Measurements from ENCODE around the gene SIRT3.

SIRT3 gene

DNA sequence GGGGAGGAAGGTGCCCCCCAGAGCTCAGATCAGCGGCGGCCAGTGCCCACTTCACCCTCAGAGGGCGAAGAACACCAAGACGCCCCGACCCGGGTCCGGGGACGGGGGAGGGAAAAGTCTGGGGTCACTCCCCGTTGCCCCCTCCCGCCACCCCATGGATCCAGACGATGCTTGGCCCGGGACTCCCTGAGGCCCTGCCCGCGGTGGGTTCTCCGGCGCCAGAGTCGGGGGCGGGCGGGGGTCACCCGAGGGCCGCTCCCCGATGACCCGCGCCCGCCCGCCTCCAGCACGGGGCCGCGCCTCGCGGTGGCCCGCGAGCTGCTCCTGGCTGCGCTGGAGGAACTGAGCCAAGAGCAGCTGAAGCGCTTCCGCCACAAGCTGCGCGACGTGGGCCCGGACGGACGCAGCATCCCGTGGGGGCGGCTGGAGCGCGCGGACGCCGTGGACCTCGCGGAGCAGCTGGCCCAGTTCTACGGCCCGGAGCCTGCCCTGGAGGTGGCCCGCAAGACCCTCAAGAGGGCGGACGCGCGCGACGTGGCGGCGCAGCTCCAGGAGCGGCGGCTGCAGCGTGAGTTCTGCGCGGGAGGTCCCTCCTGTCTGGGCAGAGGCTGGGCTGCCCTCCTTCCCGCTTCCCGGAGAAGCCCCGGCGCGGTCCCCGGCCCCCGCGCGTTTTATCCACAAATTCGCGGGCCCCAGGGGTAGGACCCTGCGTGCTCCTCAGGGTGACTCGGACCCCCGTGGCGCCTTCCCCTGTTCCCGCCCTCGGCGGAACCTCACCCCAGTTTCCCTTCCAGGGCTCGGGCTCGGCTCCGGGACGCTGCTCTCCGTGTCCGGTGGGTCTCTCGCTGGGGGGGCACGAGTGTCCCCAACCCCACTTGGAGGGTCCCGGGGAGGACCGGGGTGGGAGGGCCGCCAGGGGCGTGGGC is 43.2 kb upstream of the SIRT3 start:
- H3K9me3 Mint-ChIP-seq = peaks cover 29% of the 10 kb centered on the region
- no peak overlapping the region for H3K27ac Mint-ChIP-seq
- peaks cover 39% of the 10 kb centered on the region for H3K4me1 Mint-ChIP-seq
- TF ChIP-seq, protein P1, sequence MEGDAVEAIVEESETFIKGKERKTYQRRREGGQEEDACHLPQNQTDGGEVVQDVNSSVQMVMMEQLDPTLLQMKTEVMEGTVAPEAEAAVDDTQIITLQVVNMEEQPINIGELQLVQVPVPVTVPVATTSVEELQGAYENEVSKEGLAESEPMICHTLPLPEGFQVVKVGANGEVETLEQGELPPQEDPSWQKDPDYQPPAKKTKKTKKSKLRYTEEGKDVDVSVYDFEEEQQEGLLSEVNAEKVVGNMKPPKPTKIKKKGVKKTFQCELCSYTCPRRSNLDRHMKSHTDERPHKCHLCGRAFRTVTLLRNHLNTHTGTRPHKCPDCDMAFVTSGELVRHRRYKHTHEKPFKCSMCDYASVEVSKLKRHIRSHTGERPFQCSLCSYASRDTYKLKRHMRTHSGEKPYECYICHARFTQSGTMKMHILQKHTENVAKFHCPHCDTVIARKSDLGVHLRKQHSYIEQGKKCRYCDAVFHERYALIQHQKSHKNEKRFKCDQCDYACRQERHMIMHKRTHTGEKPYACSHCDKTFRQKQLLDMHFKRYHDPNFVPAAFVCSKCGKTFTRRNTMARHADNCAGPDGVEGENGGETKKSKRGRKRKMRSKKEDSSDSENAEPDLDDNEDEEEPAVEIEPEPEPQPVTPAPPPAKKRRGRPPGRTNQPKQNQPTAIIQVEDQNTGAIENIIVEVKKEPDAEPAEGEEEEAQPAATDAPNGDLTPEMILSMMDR (IDR thresholded peaks at IDR 0.05) = no peak
- peaks cover 3% of the 10 kb centered on the region for H3K36me3 Mint-ChIP-seq (ENCODE audit: low read depth)
- no peak overlapping the region for H3K4me3 Mint-ChIP-seq
- peaks cover 2% of the 10 kb centered on the region for H3K27me3 Mint-ChIP-seq (ENCODE audit: low read depth, poor library complexity)
- DNase-seq = no peak

DNA sequence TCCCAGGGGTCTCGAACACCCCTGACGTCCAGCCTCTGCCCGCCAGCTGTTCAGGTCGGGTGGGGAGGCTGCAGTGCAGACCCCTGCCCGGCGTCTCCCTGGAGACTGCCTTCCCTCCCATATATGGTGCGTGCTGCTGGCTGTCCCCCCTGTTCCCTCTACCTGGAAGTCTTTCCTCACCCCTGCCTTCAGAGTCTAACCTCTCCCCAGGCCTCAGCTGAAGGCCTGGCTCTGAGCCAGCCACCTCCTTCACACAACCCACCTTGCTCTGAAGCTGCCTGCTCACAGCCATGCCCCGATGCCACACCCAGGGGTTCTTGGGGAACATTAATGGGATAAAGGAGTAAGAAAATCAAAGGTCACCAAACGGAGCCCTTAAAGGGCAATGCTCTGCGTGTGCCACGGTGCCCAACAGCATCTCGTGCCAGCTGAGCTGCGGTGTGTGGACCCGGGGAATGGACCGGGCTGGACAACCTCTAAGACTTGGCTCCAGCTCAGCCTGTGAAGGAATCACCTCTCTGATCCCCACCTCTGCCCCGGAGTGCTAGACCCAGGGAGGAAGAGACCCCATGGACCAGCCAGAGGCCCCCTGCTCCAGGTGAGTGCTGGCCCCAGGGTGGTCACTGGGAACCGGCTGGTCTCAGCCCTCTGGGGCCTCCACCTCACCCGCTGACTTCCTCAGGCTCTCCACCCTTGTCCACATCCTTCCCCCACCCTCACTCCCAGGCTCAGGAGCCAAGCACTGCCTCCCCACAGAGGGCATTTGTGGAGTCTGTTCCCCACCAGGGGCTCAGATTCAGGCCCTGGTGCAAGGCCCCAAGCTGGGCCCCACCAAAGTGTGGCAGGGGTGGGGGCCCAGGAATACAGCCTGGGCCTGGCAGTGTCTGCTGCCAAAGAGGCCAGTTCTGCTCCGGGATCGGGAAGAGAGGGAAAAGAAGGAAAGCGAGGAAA is 42.1 kb upstream of the SIRT3 start, which contains the start of gene NLRP6:
Gene NLRP6 (plus strand): TSS at position 407 of the 951 bp plus-strand sequence. CDS start 163 bp downstream, at position 570.
- peaks cover 29% of the 10 kb centered on the region for H3K9me3 Mint-ChIP-seq
- H3K4me1 Mint-ChIP-seq = peaks cover 30% of the 10 kb centered on the region
- no peak for DNase-seq
- H3K27ac Mint-ChIP-seq = no peak within 1 kb of the TSS
- peaks cover 3% of the 10 kb centered on the region for H3K36me3 Mint-ChIP-seq (ENCODE audit: low read depth)
- peaks cover 2% of the 10 kb centered on the region for H3K27me3 Mint-ChIP-seq (ENCODE audit: low read depth, poor library complexity)
- TF ChIP-seq, protein P1 (IDR thresholded peaks at IDR 0.05) = no peak
- no peak within 1 kb of the TSS for H3K4me3 Mint-ChIP-seq

DNA sequence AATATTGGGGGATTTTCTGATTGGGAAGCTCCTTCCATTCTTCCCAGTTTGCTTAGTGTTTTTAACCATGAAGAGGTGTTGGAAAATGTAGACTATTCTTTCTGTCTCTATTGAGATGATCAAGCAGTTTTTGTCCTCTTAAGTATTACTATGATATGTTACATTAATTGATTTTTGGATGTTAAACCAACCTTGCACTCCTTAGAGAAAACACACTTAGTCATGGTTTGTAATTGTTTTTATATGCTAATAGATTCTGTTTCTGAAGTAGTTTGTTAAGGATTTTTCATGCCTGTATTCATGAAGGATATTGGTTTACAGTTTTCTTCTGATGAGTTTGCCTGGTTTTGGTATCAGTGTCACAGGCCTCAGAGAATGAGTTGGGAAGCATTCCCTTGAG is 40.1 kb upstream of the SIRT3 start:
- Mint-ChIP-seq H3K9me3 (peaks cover 29% of the 10 kb centered on the region), H3K27ac (no peak overlapping the region), H3K4me1 (peaks cover 21% of the 10 kb centered on the region), H3K4me3 (no peak overlapping the region), H3K36me3 (ENCODE audit: low read depth) (peaks cover 3% of the 10 kb centered on the region), H3K27me3 (ENCODE audit: low read depth, poor library complexity) (peaks cover 12% of the 10 kb centered on the region)
- DNase-seq = no peak
- TF ChIP-seq, protein P1 (IDR thresholded peaks at IDR 0.05) = no peak

DNA sequence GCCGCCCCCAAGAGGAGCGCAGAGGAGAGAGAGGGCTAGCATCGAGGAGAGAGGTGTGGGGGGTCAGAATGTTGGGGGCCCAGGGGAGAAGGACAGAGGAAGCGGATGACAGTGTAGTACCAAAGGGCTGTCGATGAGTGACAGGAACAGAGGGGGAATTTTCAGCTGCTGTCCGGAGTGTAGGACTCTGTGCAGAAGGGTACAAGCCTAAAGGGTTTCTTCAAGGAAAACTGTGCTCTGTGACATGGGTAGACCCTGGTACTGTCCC is 36.7 kb upstream of the SIRT3 start:
- TF ChIP-seq, protein P1 (IDR thresholded peaks at IDR 0.05) = no peak
- peaks cover 34% of the 10 kb centered on the region for H3K9me3 Mint-ChIP-seq
- peaks cover 27% of the 10 kb centered on the region for H3K27me3 Mint-ChIP-seq (ENCODE audit: low read depth, poor library complexity)
- peaks cover 36% of the 10 kb centered on the region for H3K4me1 Mint-ChIP-seq
- H3K27ac Mint-ChIP-seq = no peak overlapping the region
- no peak for DNase-seq
- peaks cover 3% of the 10 kb centered on the region for H3K36me3 Mint-ChIP-seq (ENCODE audit: low read depth)
- H3K4me3 Mint-ChIP-seq = no peak overlapping the region

DNA sequence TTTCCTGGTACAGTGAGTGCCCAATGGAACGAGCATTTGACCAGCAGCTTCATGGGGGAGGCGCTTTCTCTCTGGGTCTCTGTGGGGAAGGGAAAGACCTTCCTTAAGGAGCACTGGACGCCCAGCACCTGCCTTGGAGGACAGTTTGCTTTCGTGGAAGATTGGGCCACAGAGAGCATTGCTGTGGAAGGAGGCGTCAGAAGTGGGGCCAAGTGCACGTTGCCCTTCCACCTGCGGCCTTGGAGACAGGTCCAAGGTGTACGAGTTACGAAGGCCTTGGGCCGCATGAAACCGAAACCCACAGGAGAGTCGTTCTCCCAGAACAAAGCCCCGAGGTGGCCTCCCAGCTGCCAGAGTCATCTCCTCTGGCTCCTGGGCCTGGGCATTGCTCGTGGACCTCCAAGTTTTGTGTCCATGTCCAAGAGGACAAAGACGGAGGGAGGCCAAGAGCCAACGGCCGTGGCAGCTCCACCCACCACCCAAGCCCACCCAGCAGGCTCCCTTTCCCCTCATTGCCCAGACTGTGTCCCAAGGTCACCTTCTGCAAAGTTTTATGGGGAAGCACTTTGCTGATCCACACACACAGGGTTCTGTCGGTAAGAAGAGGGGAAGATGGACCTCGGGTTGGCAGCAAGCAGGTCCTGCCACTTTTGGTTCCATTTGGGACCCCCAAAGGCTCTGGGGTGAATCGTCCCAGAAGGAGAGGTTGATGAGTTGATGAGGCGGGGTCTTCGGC is 36.2 kb upstream of the SIRT3 start:
- TF ChIP-seq, protein P1 (IDR thresholded peaks at IDR 0.05) = no peak
- Mint-ChIP-seq H3K4me3 (no peak overlapping the region), H3K9me3 (peaks cover 30% of the 10 kb centered on the region), H3K27me3 (ENCODE audit: low read depth, poor library complexity) (peaks cover 28% of the 10 kb centered on the region), H3K27ac (no peak overlapping the region), H3K36me3 (ENCODE audit: low read depth) (no peaks in the 10 kb centered on the region), H3K4me1 (peaks cover 31% of the 10 kb centered on the region)
- no peak for DNase-seq

All from nephron progenitor cell (in vitro differentiated cells).